ENCODE data around the gene IGFBP4.

- TF ChIP-seq CTCF (IDR thresholded peaks at IDR 0.05) (no peak), POLR2A (IDR thresholded peaks at IDR 0.05) (no peak)
Measured at GRCh38 chr17:40484285-40484972, 41.2 kb downstream of the IGFBP4 start.

Data from sigmoid colon (tissue), 3 donors.